Coronary artery (tissue), 2 donors: ENCODE measurements around the gene CDC42.

Source experiments
- DNase-seq: peaks from one replicate; pipeline ENCODE4 v3.0.0-alpha.2; 2017; ENCODE audit warnings: low spot score
- H3K27ac ChIP-seq, 2 donors: fragments of 200-600 bp; sonication (generic); one replicate each; pipeline ENCODE4 v1.5.1; 2016 to 2019
- H3K4me3 ChIP-seq: fragments of 200-600 bp; sonication (generic); 2 replicates; pipeline ENCODE4 v1.5.1; 2016; ENCODE audit warnings: mild to moderate bottlenecking, moderate library complexity
- TF ChIP-seq, protein P1 (sequence below): fragments of 200-600 bp; sonication (generic); IDR thresholded peaks from one replicate; pipeline ENCODE4 v1.5.1; 2019; ENCODE audit warnings: antibody characterized with exemption

The CDC42 gene

DNA sequence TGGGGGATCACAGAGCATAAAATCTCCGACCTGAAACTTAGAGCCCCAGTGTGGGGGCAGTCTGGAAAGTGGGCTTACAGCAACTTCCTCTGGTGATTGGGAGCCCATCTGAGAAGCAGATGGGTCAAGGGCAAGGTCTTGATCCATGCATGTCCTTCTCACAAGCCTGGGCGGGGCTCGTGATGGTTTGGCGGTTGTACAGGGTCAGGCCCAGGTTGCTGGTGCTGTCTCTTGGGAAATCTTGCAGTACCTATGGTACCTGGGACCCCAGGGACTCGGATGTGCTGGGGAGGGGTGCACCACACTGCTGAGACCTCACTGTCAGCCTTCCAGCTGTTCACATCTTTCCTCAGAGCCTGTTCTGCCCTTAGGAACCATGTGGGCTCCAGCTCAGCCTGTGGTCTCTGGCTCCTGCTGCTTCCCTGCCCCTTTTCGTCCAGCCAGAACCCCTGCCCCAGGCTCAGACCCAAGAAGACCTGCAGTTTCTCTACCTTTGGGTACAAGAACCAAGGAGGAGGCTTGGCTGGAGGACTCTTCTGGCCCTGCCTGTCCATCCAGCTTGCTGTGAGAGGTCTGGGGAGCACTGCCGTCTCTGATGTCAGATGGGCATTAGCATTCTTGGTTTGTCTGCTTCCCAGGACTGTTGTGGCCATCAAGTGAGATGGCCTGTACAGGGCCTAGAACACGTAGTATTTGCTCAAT is 65.9 kb downstream of the CDC42 start:
- no peak overlapping the region for H3K4me3 ChIP-seq
- DNase-seq = no peak
- TF ChIP-seq, protein P1, sequence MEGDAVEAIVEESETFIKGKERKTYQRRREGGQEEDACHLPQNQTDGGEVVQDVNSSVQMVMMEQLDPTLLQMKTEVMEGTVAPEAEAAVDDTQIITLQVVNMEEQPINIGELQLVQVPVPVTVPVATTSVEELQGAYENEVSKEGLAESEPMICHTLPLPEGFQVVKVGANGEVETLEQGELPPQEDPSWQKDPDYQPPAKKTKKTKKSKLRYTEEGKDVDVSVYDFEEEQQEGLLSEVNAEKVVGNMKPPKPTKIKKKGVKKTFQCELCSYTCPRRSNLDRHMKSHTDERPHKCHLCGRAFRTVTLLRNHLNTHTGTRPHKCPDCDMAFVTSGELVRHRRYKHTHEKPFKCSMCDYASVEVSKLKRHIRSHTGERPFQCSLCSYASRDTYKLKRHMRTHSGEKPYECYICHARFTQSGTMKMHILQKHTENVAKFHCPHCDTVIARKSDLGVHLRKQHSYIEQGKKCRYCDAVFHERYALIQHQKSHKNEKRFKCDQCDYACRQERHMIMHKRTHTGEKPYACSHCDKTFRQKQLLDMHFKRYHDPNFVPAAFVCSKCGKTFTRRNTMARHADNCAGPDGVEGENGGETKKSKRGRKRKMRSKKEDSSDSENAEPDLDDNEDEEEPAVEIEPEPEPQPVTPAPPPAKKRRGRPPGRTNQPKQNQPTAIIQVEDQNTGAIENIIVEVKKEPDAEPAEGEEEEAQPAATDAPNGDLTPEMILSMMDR = no peak
- no peak overlapping the region for H3K27ac ChIP-seq

DNA sequence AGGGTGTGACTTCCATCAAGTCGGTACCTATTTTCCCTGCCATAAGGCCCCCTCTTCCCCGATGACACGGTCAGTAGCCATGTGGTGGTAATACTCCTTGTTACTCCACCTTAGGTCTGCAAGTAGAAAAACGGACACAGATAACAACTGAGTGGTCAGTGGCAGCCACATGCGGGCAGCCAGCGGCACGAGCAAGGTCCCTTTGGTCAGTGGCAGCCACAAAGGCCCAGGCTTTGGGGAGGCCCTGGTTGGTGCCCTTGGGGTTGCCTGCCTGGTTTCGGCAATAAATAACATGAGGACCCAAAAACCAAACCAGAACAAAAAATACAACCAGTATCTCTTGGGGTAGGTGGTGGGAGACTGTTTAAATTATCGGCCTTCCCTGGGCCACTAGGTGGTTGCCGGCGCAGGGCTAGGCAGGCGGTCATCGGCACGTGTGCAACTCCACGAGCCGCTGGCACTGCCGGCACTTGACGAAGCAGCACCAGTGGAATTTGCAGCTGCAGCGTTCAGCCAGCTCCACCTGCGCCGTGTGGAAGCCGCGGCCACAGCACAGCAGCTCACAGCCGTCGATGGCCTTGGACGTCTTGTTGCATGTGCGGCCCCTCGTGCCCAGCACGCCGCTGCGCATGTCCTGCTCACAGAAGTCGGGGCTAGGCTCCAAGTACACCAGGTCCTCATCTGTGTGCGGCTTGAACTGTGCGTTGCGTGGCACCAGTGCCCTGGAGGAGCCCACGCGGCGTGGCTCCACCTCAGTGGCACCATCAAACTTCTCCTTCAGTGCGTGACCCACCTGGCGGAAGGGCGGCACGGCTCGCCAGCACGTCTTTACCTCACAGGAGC is 67.3 kb downstream of the CDC42 start:
- no peak overlapping the region for H3K27ac ChIP-seq
- DNase-seq = no peak
- no peak overlapping the region for H3K4me3 ChIP-seq
- TF ChIP-seq, protein P1 = no peak

DNA sequence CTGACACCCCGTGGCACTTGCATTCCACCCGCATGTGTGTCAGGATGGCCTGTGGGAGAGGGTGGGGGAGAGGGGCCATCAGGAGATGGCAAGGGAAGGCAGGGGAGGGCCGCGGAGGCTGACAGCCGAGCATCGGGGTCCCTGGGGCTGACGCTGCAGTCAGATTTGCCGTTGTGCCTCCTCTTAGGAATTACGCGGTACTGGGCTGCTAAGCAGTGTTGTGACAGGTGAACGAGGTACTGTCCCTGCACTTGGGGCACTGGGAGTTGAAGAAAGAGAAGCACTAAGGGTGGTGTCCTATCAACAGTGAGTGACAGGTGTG is 67.9 kb downstream of the CDC42 start:
- no peak overlapping the region for H3K27ac ChIP-seq
- DNase-seq = no peak
- H3K4me3 ChIP-seq = no peak overlapping the region
- TF ChIP-seq, protein P1 = no peak

DNA sequence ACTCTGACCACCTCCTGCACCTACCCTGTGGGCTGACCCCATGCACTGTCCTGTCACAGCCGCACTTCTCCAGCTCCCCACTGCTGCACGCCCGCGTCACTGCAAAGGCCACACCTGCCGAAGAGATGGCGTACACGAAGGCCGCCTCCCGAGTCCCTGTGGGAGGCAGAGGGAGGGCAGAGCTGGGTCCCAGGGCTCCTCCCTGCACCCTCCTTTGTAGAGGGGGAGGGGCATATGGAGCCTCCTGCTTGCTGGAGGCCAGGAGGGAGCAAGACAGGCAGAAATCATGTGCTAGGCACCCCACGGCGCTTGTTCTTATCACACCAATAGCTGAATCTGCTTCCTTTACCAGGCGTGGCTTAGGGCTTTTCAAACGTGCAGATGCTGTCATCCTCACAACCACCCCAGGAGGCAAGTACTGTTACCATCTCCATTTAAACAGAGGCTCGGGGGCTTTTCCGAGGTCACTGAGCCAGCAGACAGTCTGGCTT is 69.0 kb downstream of the CDC42 start:
- no peak overlapping the region for H3K4me3 ChIP-seq
- TF ChIP-seq, protein P1 = no peak
- no peak for DNase-seq
- no peak overlapping the region for H3K27ac ChIP-seq

DNA sequence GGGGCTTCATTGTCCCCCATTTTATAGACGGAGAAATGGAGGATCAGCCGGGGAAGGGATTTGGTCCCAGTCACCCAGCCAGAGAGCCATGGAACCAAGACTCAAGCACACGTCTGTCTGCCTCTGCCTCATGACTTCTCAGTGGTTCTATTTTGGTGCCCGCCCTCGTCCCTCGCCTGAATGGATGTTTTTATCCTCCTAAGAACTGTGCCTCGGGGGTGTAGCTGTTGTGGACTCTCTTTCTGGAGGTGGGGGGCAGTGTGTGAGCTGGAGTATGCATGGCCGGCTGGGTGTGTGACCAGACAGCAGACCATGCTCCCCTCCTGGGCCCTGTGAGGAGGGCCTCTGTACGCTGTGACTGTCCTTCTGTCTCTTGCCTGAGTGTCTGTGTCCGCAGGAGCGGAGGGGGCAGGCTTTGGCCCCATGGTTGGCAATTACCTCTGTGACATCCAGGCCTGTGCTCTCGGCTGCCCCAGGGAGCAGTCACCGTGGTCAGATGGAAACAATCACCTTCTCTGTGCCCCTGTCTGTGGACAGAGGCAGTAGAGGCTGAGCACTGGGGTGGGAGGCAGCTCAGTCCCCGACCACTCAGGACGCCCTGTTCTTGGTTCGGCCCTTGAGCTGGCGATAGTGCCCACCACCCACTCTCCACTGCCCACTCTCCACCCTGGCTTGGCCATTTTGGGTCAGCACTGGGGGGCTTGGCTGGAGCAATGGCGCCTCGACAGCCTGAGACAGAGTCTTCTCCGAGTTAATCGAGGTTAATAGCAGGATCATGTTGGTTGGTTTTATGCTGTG is 70.0 kb downstream of the CDC42 start:
- TF ChIP-seq, protein P1 = no peak
- no peak overlapping the region for H3K27ac ChIP-seq
- H3K4me3 ChIP-seq = no peak overlapping the region
- no peak for DNase-seq

DNA sequence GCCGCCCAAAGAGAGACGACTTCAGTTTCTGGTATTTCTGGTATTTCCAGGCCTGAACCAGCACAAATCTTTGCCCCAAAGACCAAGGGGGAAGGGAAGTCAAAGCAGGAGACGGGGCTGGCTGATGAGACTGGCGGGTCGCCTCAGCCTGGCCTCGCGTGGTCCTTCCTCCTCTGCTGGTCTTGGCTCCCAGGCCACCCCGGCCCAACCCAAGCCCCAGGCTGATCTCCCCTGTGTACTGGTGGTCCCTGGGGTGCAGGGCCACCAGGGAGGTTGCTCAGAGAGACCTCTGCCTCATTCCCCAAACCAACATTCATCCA is 70.5 kb downstream of the CDC42 start:
- no peak overlapping the region for H3K4me3 ChIP-seq
- TF ChIP-seq, protein P1 = no peak
- no peak for DNase-seq
- no peak overlapping the region for H3K27ac ChIP-seq
